HG03378 (cell line): ENCODE results near the gene DUSP9.
A peak's percentile ranks its signal among the peaks of the same experiment; 100 is the strongest.
"Not testable (repeated sequence)": the region's sequence is repeated elsewhere in the genome, so short reads cannot be mapped to it uniquely, and the experiment has no call there.

ENCODE experiments used
- ATAC-seq: cut with Tn5 transposase; IDR thresholded peaks from one replicate; pipeline ENCODE4 v1.9.1; 2021; ENCODE audit warnings: mild to moderate bottlenecking, moderate library complexity; ENCODE audit not compliant: unreplicated experiment

DUSP9 gene

GRCh38 chrX:153646620-153647373 is at the start of gene DUSP9:
DUSP9 (plus strand) TSS chrX:153647203; CDS start chrX:153647954, 751 bp downstream.
- no peak for ATAC-seq

GRCh38 chrX:153598541-153599191 is 48.3 kb upstream of the DUSP9 start, which contains the start of gene CCNQ:
CCNQ (minus strand) TSS chrX:153599139; CDS start chrX:153599073, 66 bp downstream.
- no peak for ATAC-seq

GRCh38 chrX:153599192-153600031 is 47.6 kb upstream of the DUSP9 start:
- ATAC-seq, result peak; percentile 53

- no peak for ATAC-seq
Measured at GRCh38 chrX:153600032-153600373, 47.0 kb upstream of the DUSP9 start.

- ATAC-seq, result no peak
Measured at GRCh38 chrX:153600921-153601320, 46.1 kb upstream of the DUSP9 start.

- no peak for ATAC-seq
Measured at GRCh38 chrX:153601511-153602110, 45.4 kb upstream of the DUSP9 start.

GRCh38 chrX:153602601-153603000 is 44.4 kb upstream of the DUSP9 start:
- no peak for ATAC-seq

- ATAC-seq, result no peak
Measured at GRCh38 chrX:153603131-153603656, 43.8 kb upstream of the DUSP9 start.

- not testable (repeated sequence) for ATAC-seq
Measured at GRCh38 chrX:153604666-153605380, 42.2 kb upstream of the DUSP9 start.

- ATAC-seq, result no peak
Measured at GRCh38 chrX:153606503-153606902, 40.5 kb upstream of the DUSP9 start.

- ATAC-seq, result no peak
Measured at GRCh38 chrX:153608376-153608775, 38.6 kb upstream of the DUSP9 start.

- ATAC-seq, result no peak
Measured at GRCh38 chrX:153608806-153609205, 38.2 kb upstream of the DUSP9 start.

- ATAC-seq, result no peak
Measured at GRCh38 chrX:153609917-153610835, 36.8 kb upstream of the DUSP9 start.

GRCh38 chrX:153610836-153611213 is 36.2 kb upstream of the DUSP9 start:
- ATAC-seq, result no peak

- no peak for ATAC-seq
Measured at GRCh38 chrX:153611298-153612095, 35.5 kb upstream of the DUSP9 start.

GRCh38 chrX:153612413-153612812 is 34.6 kb upstream of the DUSP9 start:
- ATAC-seq, result no peak

- ATAC-seq, result no peak
Measured at GRCh38 chrX:153614818-153615217, 32.2 kb upstream of the DUSP9 start.

GRCh38 chrX:153620576-153620975 is 26.4 kb upstream of the DUSP9 start:
- no peak for ATAC-seq
